Mesothelial cell of epicardium (in vitro differentiated cells): ENCODE measurements around the gene ZBTB8A. TPM values are rescaled to one million over a fixed set of nuclear protein-coding genes. Genes with fewer than 3 reads are reported as not detected.
A peak's percentile ranks its signal among the peaks of the same experiment; 100 is the strongest.
"Not testable (repeated sequence)": the region's sequence is repeated elsewhere in the genome, so short reads cannot be mapped to it uniquely, and the experiment has no call there.

Experiments
- DNase-seq, 2 experiments: peaks; one replicate each; pipeline ENCODE4 v3.0.0; 2021; ENCODE audit warnings: low spot score in 2 of 2; ENCODE audit not compliant: unreplicated experiment in 2 of 2
- H3K27ac Mint-ChIP-seq: 2 replicates; pipeline ENCODE4 v1.8.0; 2021; ENCODE audit warnings: mixed read lengths
- H3K27me3 Mint-ChIP-seq: 2 replicates; pipeline ENCODE4 v1.8.0; 2021; ENCODE audit warnings: low read depth, mixed read lengths
- H3K36me3 Mint-ChIP-seq: 2 replicates; pipeline ENCODE4 v1.8.0; 2021; ENCODE audit warnings: mixed read lengths
- H3K4me1 Mint-ChIP-seq: 2 replicates; pipeline ENCODE4 v1.8.0; 2021; ENCODE audit warnings: mixed read lengths
- H3K4me3 Mint-ChIP-seq: 2 replicates; pipeline ENCODE4 v1.8.0; 2021; ENCODE audit warnings: mild to moderate bottlenecking, moderate library complexity, mixed read lengths
- H3K9me3 Mint-ChIP-seq: 2 replicates; pipeline ENCODE4 v1.8.0; 2021; ENCODE audit warnings: mixed read lengths
- total RNA-seq: library from RNA; stranded (reverse); gene quantifications from 3 replicates; pipeline ENCODE4 v1.2.1, GENCODE V29; 2021
- TF ChIP-seq, protein P1 (sequence below): fragments of 200-600 bp; sonication (generic); IDR thresholded peaks from one replicate; pipeline ENCODE4 v1.5.0; 2021; ENCODE audit warnings: antibody characterized with exemption; ENCODE audit not compliant: unreplicated experiment

Gene ZBTB8A
- total RNA-seq, 1 donor from 2014 or later = 14.8 TPM

GRCh38 chr1:32635508-32636277 is 96.5 kb downstream of the ZBTB8A start:
- TF ChIP-seq, protein P1, sequence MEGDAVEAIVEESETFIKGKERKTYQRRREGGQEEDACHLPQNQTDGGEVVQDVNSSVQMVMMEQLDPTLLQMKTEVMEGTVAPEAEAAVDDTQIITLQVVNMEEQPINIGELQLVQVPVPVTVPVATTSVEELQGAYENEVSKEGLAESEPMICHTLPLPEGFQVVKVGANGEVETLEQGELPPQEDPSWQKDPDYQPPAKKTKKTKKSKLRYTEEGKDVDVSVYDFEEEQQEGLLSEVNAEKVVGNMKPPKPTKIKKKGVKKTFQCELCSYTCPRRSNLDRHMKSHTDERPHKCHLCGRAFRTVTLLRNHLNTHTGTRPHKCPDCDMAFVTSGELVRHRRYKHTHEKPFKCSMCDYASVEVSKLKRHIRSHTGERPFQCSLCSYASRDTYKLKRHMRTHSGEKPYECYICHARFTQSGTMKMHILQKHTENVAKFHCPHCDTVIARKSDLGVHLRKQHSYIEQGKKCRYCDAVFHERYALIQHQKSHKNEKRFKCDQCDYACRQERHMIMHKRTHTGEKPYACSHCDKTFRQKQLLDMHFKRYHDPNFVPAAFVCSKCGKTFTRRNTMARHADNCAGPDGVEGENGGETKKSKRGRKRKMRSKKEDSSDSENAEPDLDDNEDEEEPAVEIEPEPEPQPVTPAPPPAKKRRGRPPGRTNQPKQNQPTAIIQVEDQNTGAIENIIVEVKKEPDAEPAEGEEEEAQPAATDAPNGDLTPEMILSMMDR = no peak
- Mint-ChIP-seq H3K27me3 (no peaks in the 10 kb centered on the region), H3K27ac (peak overlapping the region; percentile 67), H3K9me3 (no peaks in the 10 kb centered on the region), H3K36me3 (peaks cover 9% of the 10 kb centered on the region), H3K4me1 (peaks cover 17% of the 10 kb centered on the region), H3K4me3 (peak overlapping the region; percentile 5)
- no peak for DNase-seq

DNA sequence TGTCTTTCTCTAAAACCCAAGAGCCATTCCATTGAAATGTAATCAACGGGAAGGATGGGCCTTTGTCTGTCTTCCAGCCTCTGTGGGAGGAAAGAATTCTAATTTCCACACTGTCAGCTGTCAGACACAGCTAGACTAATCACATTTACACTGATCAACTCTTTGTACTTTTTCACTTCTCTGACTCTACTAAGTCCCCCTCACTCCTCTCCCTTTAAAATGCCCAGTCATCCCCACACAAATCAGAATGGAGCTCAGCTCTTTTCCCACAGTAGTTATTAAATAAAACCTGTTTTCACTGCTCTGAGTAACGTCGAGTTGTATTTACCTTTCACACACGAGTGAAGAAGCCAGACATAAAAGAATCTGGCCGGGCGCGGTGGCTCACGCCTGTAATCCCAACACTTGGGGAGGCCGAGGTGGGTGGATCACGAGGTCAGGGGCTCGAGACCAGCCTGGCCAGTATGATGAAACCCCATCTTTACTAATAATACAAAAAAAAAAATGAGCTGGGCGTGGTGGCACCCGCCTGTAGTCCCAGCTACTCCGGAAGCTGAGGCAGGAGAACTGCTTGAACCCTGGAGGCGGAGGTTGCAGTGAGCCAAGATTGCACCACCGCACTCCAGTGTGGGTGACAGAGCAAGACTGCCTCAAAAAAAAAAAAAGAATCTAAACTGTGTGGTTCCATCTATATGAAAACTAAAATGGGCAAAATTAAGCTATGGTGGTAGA is 97.9 kb downstream of the ZBTB8A start:
- Mint-ChIP-seq H3K27me3 (no peaks in the 10 kb centered on the region), H3K27ac (peak overlapping the region; percentile 78), H3K4me1 (peaks cover 17% of the 10 kb centered on the region), H3K36me3 (peaks cover 7% of the 10 kb centered on the region), H3K4me3 (no peak overlapping the region), H3K9me3 (no peaks in the 10 kb centered on the region)
- DNase-seq = no peak
- TF ChIP-seq, protein P1 = no peak

DNA sequence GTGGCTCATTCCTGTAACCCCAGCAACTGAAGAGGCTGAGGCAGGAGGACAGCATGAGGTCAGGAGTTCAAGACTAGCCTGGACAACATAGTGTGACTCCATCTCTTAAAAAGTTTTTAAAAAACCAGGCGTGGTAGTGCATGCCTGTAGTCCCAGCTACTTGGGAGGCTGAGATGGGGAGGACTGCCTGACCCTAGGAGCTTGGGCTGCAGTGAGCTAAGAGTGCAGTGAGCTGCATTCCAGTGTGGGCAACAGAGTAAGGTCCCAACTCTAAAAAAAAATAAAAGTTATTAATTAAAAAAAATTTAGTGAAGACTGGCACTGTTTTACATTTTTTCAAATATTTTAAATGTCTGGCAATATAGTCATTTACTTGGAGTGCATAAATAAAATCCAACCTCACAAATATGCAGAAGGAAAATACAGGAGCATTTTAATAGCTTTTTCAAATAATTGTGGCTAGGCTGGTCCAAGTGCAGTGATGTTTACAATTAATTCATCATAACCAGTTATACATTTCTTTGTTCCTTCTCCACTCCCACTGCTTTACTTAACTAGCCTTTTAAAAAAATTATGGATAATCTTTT is 100.4 kb downstream of the ZBTB8A start:
- H3K36me3 Mint-ChIP-seq = peaks cover 2% of the 10 kb centered on the region
- H3K27me3 Mint-ChIP-seq = no peaks in the 10 kb centered on the region
- TF ChIP-seq, protein P1 = no peak
- H3K4me3 Mint-ChIP-seq = no peak overlapping the region
- H3K9me3 Mint-ChIP-seq = no peaks in the 10 kb centered on the region
- peaks cover 19% of the 10 kb centered on the region for H3K4me1 Mint-ChIP-seq
- no peak for DNase-seq
- H3K27ac Mint-ChIP-seq = no peak overlapping the region

DNA sequence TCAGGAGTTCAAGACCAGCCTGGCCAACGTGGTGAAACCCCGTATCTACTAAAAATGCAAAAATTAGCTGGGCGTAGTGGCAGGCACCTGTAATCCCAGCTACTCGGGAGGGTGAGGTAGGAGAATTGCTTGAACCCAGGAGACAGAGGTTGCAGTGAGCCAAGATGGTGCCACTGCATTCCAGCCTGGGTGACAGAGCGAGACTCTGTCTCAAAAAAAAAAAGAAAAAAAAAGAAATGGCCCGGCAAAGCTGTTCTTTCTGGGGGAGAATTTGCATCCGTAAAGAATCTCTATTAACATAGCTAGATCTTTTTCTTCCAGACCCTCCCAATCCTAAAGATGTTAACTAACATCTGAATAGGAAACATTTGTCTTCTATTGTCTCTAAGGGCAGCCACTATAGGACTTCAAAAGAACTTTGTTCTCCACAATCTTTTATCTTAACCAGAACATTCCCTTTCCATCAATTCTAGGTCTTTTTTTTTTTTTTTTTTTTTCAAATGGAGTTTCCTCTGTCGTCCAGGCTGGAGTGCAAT is 103.1 kb downstream of the ZBTB8A start:
- DNase-seq, H3K4me3 Mint-ChIP-seq, H3K36me3 Mint-ChIP-seq, H3K27me3 Mint-ChIP-seq, H3K9me3 Mint-ChIP-seq, H3K4me1 Mint-ChIP-seq, H3K27ac Mint-ChIP-seq: not testable (repeated sequence)

DNA sequence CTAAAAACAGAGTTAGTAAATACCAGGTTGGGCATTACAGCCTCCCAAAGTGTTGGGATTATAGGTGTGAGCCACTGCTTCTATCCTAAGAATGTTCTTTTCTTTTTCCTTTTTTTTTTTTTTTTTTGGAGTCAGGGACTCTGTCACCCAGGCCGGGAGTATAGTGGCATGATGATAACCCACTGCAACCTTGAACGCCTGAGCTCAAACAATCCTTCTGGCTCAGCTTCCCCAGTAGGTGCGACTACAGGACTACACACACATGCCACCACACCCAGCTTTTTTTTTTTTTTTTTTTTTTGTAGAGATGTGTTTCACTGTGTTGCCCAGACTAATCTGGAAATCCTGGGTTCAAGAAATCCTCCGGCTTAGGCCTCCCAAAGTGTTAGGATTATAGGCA is 105.2 kb downstream of the ZBTB8A start:
- no peaks in the 10 kb centered on the region for H3K27me3 Mint-ChIP-seq
- H3K4me1 Mint-ChIP-seq = peaks cover 10% of the 10 kb centered on the region
- no peak overlapping the region for H3K4me3 Mint-ChIP-seq
- H3K36me3 Mint-ChIP-seq = peaks cover 2% of the 10 kb centered on the region
- no peak overlapping the region for H3K27ac Mint-ChIP-seq
- DNase-seq = no peak
- TF ChIP-seq, protein P1 = no peak
- H3K9me3 Mint-ChIP-seq = no peaks in the 10 kb centered on the region
